ENCODE results near the gene ZMYND8.

DNA sequence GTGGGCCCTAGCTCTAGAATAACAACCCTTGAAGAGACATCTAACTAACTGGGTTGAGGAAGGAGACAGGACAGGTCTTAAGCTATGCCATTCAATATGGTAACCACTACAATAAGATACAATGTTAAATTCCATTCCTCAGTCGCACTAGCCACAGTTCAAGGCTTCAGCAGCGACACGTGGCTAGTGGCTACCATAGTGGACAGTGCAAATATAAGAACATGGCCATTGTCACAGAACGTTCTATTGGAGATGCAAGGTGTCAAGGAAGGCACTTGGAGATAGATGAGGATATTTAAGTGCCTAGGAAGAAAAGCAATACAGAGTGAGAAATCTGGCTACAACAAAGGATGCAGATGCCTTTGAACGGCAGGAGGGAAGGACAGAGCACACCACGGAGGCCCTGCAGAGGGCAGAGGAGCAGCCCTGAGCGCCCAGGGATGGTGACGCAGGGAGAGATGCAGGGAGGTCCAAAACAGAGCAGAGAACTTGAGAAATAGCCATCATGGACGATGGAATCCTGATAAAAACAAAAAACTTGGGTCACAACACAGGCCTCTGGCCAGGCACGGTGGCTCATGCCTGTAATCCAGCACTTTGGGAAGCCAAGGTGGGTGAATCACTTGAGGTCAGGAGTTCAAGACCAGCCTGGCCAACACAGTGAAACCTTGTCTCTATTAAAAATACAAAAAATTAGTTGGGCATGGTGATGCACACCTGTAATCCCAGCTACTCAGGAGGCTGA is 140.7 kb downstream of the ZMYND8 start:
- TF ChIP-seq, protein P1, sequence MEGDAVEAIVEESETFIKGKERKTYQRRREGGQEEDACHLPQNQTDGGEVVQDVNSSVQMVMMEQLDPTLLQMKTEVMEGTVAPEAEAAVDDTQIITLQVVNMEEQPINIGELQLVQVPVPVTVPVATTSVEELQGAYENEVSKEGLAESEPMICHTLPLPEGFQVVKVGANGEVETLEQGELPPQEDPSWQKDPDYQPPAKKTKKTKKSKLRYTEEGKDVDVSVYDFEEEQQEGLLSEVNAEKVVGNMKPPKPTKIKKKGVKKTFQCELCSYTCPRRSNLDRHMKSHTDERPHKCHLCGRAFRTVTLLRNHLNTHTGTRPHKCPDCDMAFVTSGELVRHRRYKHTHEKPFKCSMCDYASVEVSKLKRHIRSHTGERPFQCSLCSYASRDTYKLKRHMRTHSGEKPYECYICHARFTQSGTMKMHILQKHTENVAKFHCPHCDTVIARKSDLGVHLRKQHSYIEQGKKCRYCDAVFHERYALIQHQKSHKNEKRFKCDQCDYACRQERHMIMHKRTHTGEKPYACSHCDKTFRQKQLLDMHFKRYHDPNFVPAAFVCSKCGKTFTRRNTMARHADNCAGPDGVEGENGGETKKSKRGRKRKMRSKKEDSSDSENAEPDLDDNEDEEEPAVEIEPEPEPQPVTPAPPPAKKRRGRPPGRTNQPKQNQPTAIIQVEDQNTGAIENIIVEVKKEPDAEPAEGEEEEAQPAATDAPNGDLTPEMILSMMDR (IDR thresholded peaks at IDR 0.05; ENCODE audit: control extremely low read depth in 1 of 3, insufficient read depth in 1 of 3, low read depth in 1 of 3, low read length in 3 of 3): no peak
- TF ChIP-seq POLR2AphosphoS5 (IDR thresholded peaks at IDR 0.05; ENCODE audit: low read depth, low read length): 0 out of 2 replicates have a peak, but pooled peaks have one; percentile 22

Data from H1 (cell line).